ENCODE results near the gene GAREM1.
"Not testable (repeated sequence)": the region's sequence is repeated elsewhere in the genome, so short reads cannot be mapped to it uniquely, and the experiment has no call there.

Gene GAREM1

DNA sequence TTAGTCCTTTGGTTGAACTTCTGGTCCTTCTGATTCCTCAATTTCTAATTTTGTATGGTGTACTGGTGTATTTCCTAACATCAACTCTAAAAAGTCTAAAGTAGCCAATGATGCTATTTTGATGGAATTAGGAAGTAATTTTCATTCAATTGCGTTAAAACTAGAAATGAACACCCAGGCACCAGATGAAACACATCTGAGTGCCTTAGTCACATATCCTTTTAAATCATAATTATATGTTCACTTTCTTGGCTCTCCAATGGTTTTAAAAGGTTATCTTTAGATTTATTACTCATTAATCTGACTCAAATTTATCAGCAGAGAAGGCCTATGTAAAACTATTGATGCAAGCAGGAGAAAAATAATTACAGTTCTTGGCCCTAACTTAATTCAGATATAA is 119.7 kb downstream of the GAREM1 start:
- no peaks in the 10 kb centered on the region for H3K4me1 ChIP-seq (ENCODE audit: control insufficient read depth, low read depth, low read length)
- no peak overlapping the region for H3K9ac ChIP-seq (ENCODE audit: low read length)
- no peak overlapping the region for H2AK5ac ChIP-seq (ENCODE audit: low read length)
- H2BK5ac ChIP-seq (ENCODE audit: low read length) = no peak overlapping the region
- no peak overlapping the region for H4K5ac ChIP-seq (ENCODE audit: low read length)
- no peak overlapping the region for H3K18ac ChIP-seq (ENCODE audit: low read length)
- no peaks in the 10 kb centered on the region for H3K36me3 ChIP-seq (ENCODE audit: control insufficient read depth, insufficient read depth, low read length)
- no peak overlapping the region for H3K4me2 ChIP-seq (ENCODE audit: low read length)
- no peak overlapping the region for H3K4me3 ChIP-seq (ENCODE audit: low read length)
- WGBS (ENCODE audit: extremely low coverage, insufficient coverage, low lambda C conversion rate) = no CpG with 5 or more reads among the region's 1 CpG
- H2BK120ac ChIP-seq (ENCODE audit: low read depth, low read length) = no peak overlapping the region
- no peak for DNase-seq
- H3K79me2 ChIP-seq (ENCODE audit: control insufficient read depth, insufficient read depth, low read length) = no peaks in the 10 kb centered on the region
- H3K27me3 ChIP-seq (ENCODE audit: insufficient read depth, low read length, poor library complexity) = no peaks in the 10 kb centered on the region
- no peak overlapping the region for H4K8ac ChIP-seq (ENCODE audit: low read depth, low read length)
- H3K23ac ChIP-seq (ENCODE audit: low read length) = no peak overlapping the region
- H2BK15ac ChIP-seq (replicated peaks; ENCODE audit: low read depth) = no peak overlapping the region
- H3K56ac ChIP-seq (ENCODE audit: low read length) = no peak overlapping the region
- H3K27ac ChIP-seq (ENCODE audit: low read depth, low read length) = no peak overlapping the region
- H3K4ac ChIP-seq (ENCODE audit: low read depth, low read length) = no peak overlapping the region
- H3K79me1 ChIP-seq (ENCODE audit: low read length) = no peaks in the 10 kb centered on the region

DNA sequence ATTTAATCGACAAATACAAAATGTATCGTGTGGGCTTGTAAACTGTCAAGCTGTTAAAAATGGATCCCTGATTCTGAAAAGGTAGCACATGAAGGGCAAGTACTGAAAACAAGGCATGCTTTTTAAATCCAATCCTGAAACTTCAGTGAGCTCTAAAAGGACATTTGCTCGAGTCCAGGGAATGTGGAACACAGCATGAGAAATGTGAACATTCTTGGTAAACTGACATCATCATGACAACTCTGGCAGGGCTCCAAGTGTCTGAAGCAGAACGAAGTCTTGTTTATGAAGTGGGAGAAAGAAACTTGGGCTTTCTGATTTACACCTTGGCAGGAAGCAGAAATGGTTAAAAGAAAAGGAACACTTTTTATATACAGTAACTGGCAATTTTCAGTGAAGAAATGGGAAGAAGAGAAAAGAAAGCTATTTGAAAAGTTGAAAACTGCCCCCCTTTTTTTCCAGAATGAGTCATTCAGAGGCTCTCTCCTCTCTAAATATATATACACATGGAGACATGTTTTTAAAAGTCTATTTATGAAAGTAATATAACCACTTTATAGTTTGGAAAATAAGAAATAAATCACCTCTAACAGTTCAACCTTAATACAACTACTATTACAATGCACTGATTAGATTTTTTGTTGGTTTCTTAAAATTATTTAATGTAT is 120.8 kb downstream of the GAREM1 start:
- Histone ChIP-seq H2BK5ac (ENCODE audit: low read length) (no peak overlapping the region), H3K4me2 (ENCODE audit: low read length) (no peak overlapping the region), H3K56ac (ENCODE audit: low read length) (no peak overlapping the region), H2BK15ac (replicated peaks; ENCODE audit: low read depth) (no peak overlapping the region), H3K36me3 (ENCODE audit: control insufficient read depth, insufficient read depth, low read length) (no peaks in the 10 kb centered on the region), H2AK5ac (ENCODE audit: low read length) (no peak overlapping the region), H2BK120ac (ENCODE audit: low read depth, low read length) (no peak overlapping the region), H3K79me1 (ENCODE audit: low read length) (no peaks in the 10 kb centered on the region), H4K5ac (ENCODE audit: low read length) (no peak overlapping the region), H3K9ac (ENCODE audit: low read length) (no peak overlapping the region), H3K23ac (ENCODE audit: low read length) (no peak overlapping the region), H3K4me1 (ENCODE audit: control insufficient read depth, low read depth, low read length) (no peaks in the 10 kb centered on the region), H3K79me2 (ENCODE audit: control insufficient read depth, insufficient read depth, low read length) (no peaks in the 10 kb centered on the region), H3K18ac (ENCODE audit: low read length) (no peak overlapping the region), H3K27me3 (ENCODE audit: insufficient read depth, low read length, poor library complexity) (no peaks in the 10 kb centered on the region), H3K27ac (ENCODE audit: low read depth, low read length) (no peak overlapping the region), H3K4me3 (ENCODE audit: low read length) (no peak overlapping the region), H3K4ac (ENCODE audit: low read depth, low read length) (no peak overlapping the region), H4K8ac (ENCODE audit: low read depth, low read length) (no peak overlapping the region)
- DNase-seq = peak; percentile 87
- no CpG with 5 or more reads among the region's 4 CpGs for WGBS (ENCODE audit: extremely low coverage, insufficient coverage, low lambda C conversion rate)

DNA sequence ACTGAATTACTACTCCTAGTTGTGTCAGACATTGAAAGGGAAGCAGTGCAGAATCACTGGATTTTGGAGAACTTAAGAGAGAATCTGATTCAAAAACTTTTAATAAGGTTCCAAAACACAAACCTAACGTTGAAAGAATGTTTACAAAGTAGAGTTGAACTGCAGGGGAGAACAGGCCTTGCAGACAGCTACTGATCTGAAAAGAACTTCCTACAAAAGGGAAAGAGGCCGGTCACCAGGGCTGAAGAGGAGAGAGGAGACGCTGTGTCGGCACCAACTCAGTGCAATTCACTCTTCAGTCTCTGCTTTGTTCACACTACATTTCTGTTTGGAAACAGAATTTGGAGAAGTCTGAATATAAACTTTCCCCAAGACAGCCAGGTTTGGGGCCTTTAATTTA is 124.0 kb downstream of the GAREM1 start:
- H3K27ac ChIP-seq (ENCODE audit: low read depth, low read length) = no peak overlapping the region
- no peak overlapping the region for H2BK120ac ChIP-seq (ENCODE audit: low read depth, low read length)

DNA sequence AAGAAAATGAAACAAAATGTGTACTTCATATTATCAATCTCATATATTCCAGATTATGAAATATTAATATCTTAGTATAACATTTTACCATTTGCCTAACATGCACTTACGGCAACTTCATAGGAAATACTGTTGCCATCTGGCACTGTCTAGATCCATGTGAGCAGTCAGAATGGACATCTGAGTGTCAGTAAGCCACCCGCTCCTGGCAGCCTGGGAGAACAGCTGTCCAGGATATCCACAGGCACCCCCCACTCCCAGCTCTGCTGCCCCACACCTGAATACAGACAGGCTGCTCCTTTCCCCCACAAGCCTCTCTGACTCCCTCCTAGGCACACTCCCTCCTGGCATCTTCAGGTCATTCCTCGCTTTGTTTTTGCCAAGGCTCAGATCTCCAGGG is 127.0 kb downstream of the GAREM1 start:
- H3K9ac ChIP-seq (ENCODE audit: low read length) = no peak overlapping the region
- no peak overlapping the region for H4K5ac ChIP-seq (ENCODE audit: low read length)
- no peak overlapping the region for H4K8ac ChIP-seq (ENCODE audit: low read depth, low read length)
- no peaks in the 10 kb centered on the region for H3K27me3 ChIP-seq (ENCODE audit: insufficient read depth, low read length, poor library complexity)
- no peaks in the 10 kb centered on the region for H3K79me2 ChIP-seq (ENCODE audit: control insufficient read depth, insufficient read depth, low read length)
- no peak overlapping the region for H3K4ac ChIP-seq (ENCODE audit: low read depth, low read length)
- H3K79me1 ChIP-seq (ENCODE audit: low read length) = peaks cover 2% of the 10 kb centered on the region
- H2BK15ac ChIP-seq (replicated peaks; ENCODE audit: low read depth) = no peak overlapping the region
- no peak overlapping the region for H3K27ac ChIP-seq (ENCODE audit: low read depth, low read length)
- no peak overlapping the region for H3K4me2 ChIP-seq (ENCODE audit: low read length)
- no peak for DNase-seq
- no peak overlapping the region for H3K56ac ChIP-seq (ENCODE audit: low read length)
- no peak overlapping the region for H3K23ac ChIP-seq (ENCODE audit: low read length)
- no CpG with 5 or more reads among the region's 3 CpGs for WGBS (ENCODE audit: extremely low coverage, insufficient coverage, low lambda C conversion rate)
- no peak overlapping the region for H2BK120ac ChIP-seq (ENCODE audit: low read depth, low read length)
- no peaks in the 10 kb centered on the region for H3K36me3 ChIP-seq (ENCODE audit: control insufficient read depth, insufficient read depth, low read length)
- H2BK5ac ChIP-seq (ENCODE audit: low read length) = no peak overlapping the region
- H2AK5ac ChIP-seq (ENCODE audit: low read length) = no peak overlapping the region
- no peak overlapping the region for H3K4me3 ChIP-seq (ENCODE audit: low read length)
- H3K18ac ChIP-seq (ENCODE audit: low read length) = no peak overlapping the region
- H3K4me1 ChIP-seq (ENCODE audit: control insufficient read depth, low read depth, low read length) = no peaks in the 10 kb centered on the region

More for the DNA sequence above, 124.0 kb downstream of the GAREM1 start:
- no peak overlapping the region for H3K4me3 ChIP-seq (ENCODE audit: low read length)
- H3K4me2 ChIP-seq (ENCODE audit: low read length) = no peak overlapping the region
- H3K79me1 ChIP-seq (ENCODE audit: low read length) = no peaks in the 10 kb centered on the region
- H3K23ac ChIP-seq (ENCODE audit: low read length) = no peak overlapping the region
- no peak overlapping the region for H4K5ac ChIP-seq (ENCODE audit: low read length)
- H3K18ac ChIP-seq (ENCODE audit: low read length) = no peak overlapping the region
- peak; percentile 56 for DNase-seq
- H3K56ac ChIP-seq (ENCODE audit: low read length) = no peak overlapping the region
- H3K79me2 ChIP-seq (ENCODE audit: control insufficient read depth, insufficient read depth, low read length) = no peaks in the 10 kb centered on the region
- no peaks in the 10 kb centered on the region for H3K27me3 ChIP-seq (ENCODE audit: insufficient read depth, low read length, poor library complexity)
- H3K36me3 ChIP-seq (ENCODE audit: control insufficient read depth, insufficient read depth, low read length) = no peaks in the 10 kb centered on the region
- H4K8ac ChIP-seq (ENCODE audit: low read depth, low read length) = no peak overlapping the region
- H3K4ac ChIP-seq (ENCODE audit: low read depth, low read length) = no peak overlapping the region
- WGBS (ENCODE audit: extremely low coverage, insufficient coverage, low lambda C conversion rate) = no CpG with 5 or more reads among the region's 4 CpGs
- no peak overlapping the region for H2BK5ac ChIP-seq (ENCODE audit: low read length)
- H2BK15ac ChIP-seq (replicated peaks; ENCODE audit: low read depth) = no peak overlapping the region
- no peaks in the 10 kb centered on the region for H3K4me1 ChIP-seq (ENCODE audit: control insufficient read depth, low read depth, low read length)
- no peak overlapping the region for H2AK5ac ChIP-seq (ENCODE audit: low read length)
- H3K9ac ChIP-seq (ENCODE audit: low read length) = no peak overlapping the region

DNA sequence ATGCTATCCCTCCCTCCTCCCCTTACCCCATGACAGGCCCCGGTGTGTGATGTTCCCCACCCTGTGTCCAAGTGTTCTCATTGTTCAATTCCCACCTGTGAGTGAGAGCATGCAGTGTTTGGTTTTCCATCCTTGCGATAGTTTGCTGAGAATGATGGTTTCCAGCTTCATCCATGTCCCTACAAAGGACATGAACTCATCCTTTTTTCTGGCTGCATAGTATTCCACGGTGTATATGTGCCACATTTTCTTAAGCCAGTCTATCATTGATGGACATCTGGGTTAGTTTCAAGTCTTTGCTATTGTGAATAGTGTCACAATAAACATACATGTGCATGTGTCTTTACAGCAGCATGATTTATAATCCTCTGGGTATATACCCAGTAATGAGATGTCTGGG is 129.6 kb downstream of the GAREM1 start:
- not testable (repeated sequence) for H3K27ac ChIP-seq (ENCODE audit: low read depth, low read length); H3K4ac ChIP-seq (ENCODE audit: low read depth, low read length); H3K4me3 ChIP-seq (ENCODE audit: low read length); H4K8ac ChIP-seq (ENCODE audit: low read depth, low read length); DNase-seq; H3K4me2 ChIP-seq (ENCODE audit: low read length); H3K79me2 ChIP-seq (ENCODE audit: control insufficient read depth, insufficient read depth, low read length); H3K27me3 ChIP-seq (ENCODE audit: insufficient read depth, low read length, poor library complexity); H2AK5ac ChIP-seq (ENCODE audit: low read length); H3K9ac ChIP-seq (ENCODE audit: low read length); H2BK5ac ChIP-seq (ENCODE audit: low read length); H3K23ac ChIP-seq (ENCODE audit: low read length); H3K36me3 ChIP-seq (ENCODE audit: control insufficient read depth, insufficient read depth, low read length); H2BK15ac ChIP-seq (replicated peaks; ENCODE audit: low read depth); H2BK120ac ChIP-seq (ENCODE audit: low read depth, low read length); H3K4me1 ChIP-seq (ENCODE audit: control insufficient read depth, low read depth, low read length); H3K79me1 ChIP-seq (ENCODE audit: low read length); H3K56ac ChIP-seq (ENCODE audit: low read length); H3K18ac ChIP-seq (ENCODE audit: low read length); H4K5ac ChIP-seq (ENCODE audit: low read length)
- WGBS (ENCODE audit: extremely low coverage, insufficient coverage, low lambda C conversion rate) = no CpG with 5 or more reads among the region's 3 CpGs

DNA sequence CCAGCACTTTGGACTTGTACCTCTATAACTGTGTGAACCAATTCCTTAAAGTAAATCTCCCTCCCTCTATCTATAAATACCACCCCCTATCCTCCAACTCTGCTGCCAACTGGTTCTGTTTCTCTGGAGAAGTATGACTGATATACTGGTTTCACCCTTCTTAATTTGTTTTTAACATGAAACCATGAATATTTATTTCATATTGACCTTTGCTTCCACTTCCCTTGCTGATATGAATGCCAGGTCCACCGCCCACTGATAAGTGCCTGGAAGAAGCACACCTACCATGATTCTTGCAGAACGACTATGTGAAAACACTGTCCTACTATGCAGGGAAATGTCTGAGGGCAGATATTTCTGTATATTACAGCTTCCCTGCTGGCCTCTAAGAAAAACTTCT is 131.6 kb downstream of the GAREM1 start:
- no peak overlapping the region for H2BK120ac ChIP-seq (ENCODE audit: low read depth, low read length)
- H3K56ac ChIP-seq (ENCODE audit: low read length) = no peak overlapping the region
- H3K4me1 ChIP-seq (ENCODE audit: control insufficient read depth, low read depth, low read length) = no peaks in the 10 kb centered on the region
- no peak overlapping the region for H4K8ac ChIP-seq (ENCODE audit: low read depth, low read length)
- no CpG with 5 or more reads among the region's 2 CpGs for WGBS (ENCODE audit: extremely low coverage, insufficient coverage, low lambda C conversion rate)
- H4K5ac ChIP-seq (ENCODE audit: low read length) = no peak overlapping the region
- H2AK5ac ChIP-seq (ENCODE audit: low read length) = no peak overlapping the region
- H3K4me2 ChIP-seq (ENCODE audit: low read length) = no peak overlapping the region
- no peak overlapping the region for H3K4ac ChIP-seq (ENCODE audit: low read depth, low read length)
- no peak overlapping the region for H3K23ac ChIP-seq (ENCODE audit: low read length)
- no peak overlapping the region for H3K18ac ChIP-seq (ENCODE audit: low read length)
- no peaks in the 10 kb centered on the region for H3K27me3 ChIP-seq (ENCODE audit: insufficient read depth, low read length, poor library complexity)
- peaks cover 2% of the 10 kb centered on the region for H3K79me1 ChIP-seq (ENCODE audit: low read length)
- no peak overlapping the region for H3K4me3 ChIP-seq (ENCODE audit: low read length)
- H2BK5ac ChIP-seq (ENCODE audit: low read length) = no peak overlapping the region
- H3K27ac ChIP-seq (ENCODE audit: low read depth, low read length) = no peak overlapping the region
- H2BK15ac ChIP-seq (replicated peaks; ENCODE audit: low read depth) = no peak overlapping the region
- no peak overlapping the region for H3K9ac ChIP-seq (ENCODE audit: low read length)
- no peak for DNase-seq
- no peaks in the 10 kb centered on the region for H3K79me2 ChIP-seq (ENCODE audit: control insufficient read depth, insufficient read depth, low read length)
- H3K36me3 ChIP-seq (ENCODE audit: control insufficient read depth, insufficient read depth, low read length) = no peaks in the 10 kb centered on the region
